Fibroblast of lung (primary cell): ENCODE results near the gene GMCL2. TPM values are rescaled to one million over a fixed set of nuclear protein-coding genes. Genes with fewer than 3 reads are reported as not detected.

Source experiments
- DNase-seq, 2 donors: peaks; one replicate each; pipeline versions ENCODE4 v3.0.0 to v3.0.0-alpha.2; 2010; ENCODE audit warnings: low read depth in 2 of 2
- H2AFZ ChIP-seq: 2 replicates; pipeline ENCODE4 v1.5.1; 2012; ENCODE audit warnings: low read length, control low read depth, inconsistent platforms
- H3K27ac ChIP-seq: 2 replicates; pipeline ENCODE4 v1.5.1; 2011; ENCODE audit warnings: low read length, control low read depth; ENCODE audit not compliant: insufficient read depth
- H3K27me3 ChIP-seq: 2 replicates; pipeline ENCODE4 v1.5.1; 2011; ENCODE audit warnings: mild to moderate bottlenecking, low read length; ENCODE audit not compliant: control insufficient read depth, insufficient read depth
- H3K36me3 ChIP-seq: 2 replicates; pipeline ENCODE4 v1.5.1; 2011; ENCODE audit warnings: low read length; ENCODE audit not compliant: control insufficient read depth, insufficient read depth
- H3K4me1 ChIP-seq: 2 replicates; pipeline ENCODE4 v1.5.1; 2011; ENCODE audit warnings: low read length; ENCODE audit not compliant: control insufficient read depth, insufficient read depth; ENCODE audit errors: extremely low read depth
- H3K4me2 ChIP-seq: 2 replicates; pipeline ENCODE4 v1.5.1; 2011; ENCODE audit warnings: low read length, control low read depth; ENCODE audit not compliant: insufficient read depth; ENCODE audit errors: extremely low read depth
- H3K4me3 ChIP-seq, 4 experiments: fragments of 200-600 bp in 1 of 4; sonication (generic) in 1 of 4; replicated peaks in 1 of 4; 2 replicates each; pipeline ENCODE4 v1.5.1; 2011 to 2016; ENCODE audit warnings: low read length in 4 of 4, low read depth in 3 of 4, mild to moderate bottlenecking in 3 of 4, control low read depth in 2 of 4, inconsistent platforms in 1 of 4, mixed read lengths in 1 of 4; ENCODE audit not compliant: insufficient read depth in 1 of 4; ENCODE audit errors: control extremely low read depth in 1 of 4
- H3K79me2 ChIP-seq: 2 replicates; pipeline ENCODE4 v1.5.1; 2012; ENCODE audit warnings: mild to moderate bottlenecking, low read length, inconsistent platforms; ENCODE audit not compliant: control insufficient read depth, insufficient read depth
- H3K9ac ChIP-seq: 2 replicates; pipeline ENCODE4 v1.5.1; 2011; ENCODE audit warnings: mild to moderate bottlenecking, low read length, control low read depth; ENCODE audit not compliant: insufficient read depth
- H3K9me3 ChIP-seq: 2 replicates; pipeline ENCODE4 v1.5.1; 2012; ENCODE audit warnings: low read depth, low read length; ENCODE audit not compliant: control insufficient read depth, insufficient read depth
- H4K20me1 ChIP-seq: 2 replicates; pipeline ENCODE4 v1.5.1; 2011; ENCODE audit warnings: low read length; ENCODE audit not compliant: control insufficient read depth, insufficient read depth; ENCODE audit errors: extremely low read depth
- EZH2 ChIP-seq: IDR thresholded peaks from 2 replicates; pipeline ENCODE4 v1.5.1; 2012; ENCODE audit warnings: low read length, control low read depth, mild to moderate bottlenecking; ENCODE audit errors: missing control alignments
- polyA plus RNA-seq, 2 donors: library from polyadenylated mRNA; depleted of rRNA in 1 of 2; stranded (reverse) in 1 of 2; unstranded in 1 of 2; fragments of >200 nt; gene quantifications; 2 replicates each; pipeline ENCODE4 v1.2.1, GENCODE V29; 2011 to 2012; ENCODE audit warnings: missing spikeins in 1 of 2
- total RNA-seq: library from RNA; depleted of rRNA; stranded (reverse); fragments of >200 nt; gene quantifications from 2 replicates; pipeline ENCODE4 v1.2.1, GENCODE V29; 2014
- TF ChIP-seq, protein P1 (sequence below), 2 donors: IDR thresholded peaks in 1 of 2; conservative IDR thresholded peaks in 1 of 2; 1 replicate in 1 of 2; 2 replicates in 1 of 2; pipeline ENCODE4 v1.5.1; 2011 to 2012; ENCODE audit warnings: low read length in 2 of 2, control low read depth in 1 of 2, inconsistent platforms in 1 of 2, low read depth in 1 of 2, mild to moderate bottlenecking in 1 of 2

The GMCL2 gene
- total and polyA plus RNA-seq, 2 donors (not counting 1 experiment from before 2014, with no cell fraction given), result under 0.01 TPM; not detected in 1

DNA sequence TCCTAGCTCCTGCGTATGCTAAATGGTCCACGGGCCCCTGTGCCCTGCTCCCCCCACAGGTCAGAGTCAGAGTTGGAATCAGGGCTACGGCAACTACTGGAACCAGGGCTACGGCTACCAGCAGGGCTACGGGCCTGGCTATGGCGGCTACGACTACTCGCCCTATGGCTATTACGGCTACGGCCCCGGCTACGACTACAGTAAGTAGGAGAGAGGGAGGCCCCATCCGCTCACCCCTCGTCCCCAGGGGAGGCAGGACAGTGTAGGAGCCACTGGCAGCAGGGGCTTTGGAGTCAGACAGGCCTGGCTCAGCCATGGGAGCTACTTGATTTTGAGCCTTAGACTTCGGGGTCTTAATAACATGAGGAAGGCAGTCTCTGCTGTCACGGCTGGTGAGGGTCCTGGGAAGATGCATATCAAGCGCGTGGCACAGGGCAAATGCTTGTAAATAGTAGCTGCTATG is 22.9 kb upstream of the GMCL2 start:
- Histone ChIP-seq H3K4me3 (no peak overlapping the region), H3K79me2 (peaks cover 48% of the 10 kb centered on the region), H3K4me1 (peaks cover 15% of the 10 kb centered on the region), H3K36me3 (peaks cover 59% of the 10 kb centered on the region), H2AFZ (no peak overlapping the region), H4K20me1 (peaks cover 16% of the 10 kb centered on the region), H3K9ac (no peak overlapping the region), H3K27ac (no peak overlapping the region), H3K9me3 (no peaks in the 10 kb centered on the region), H3K4me2 (no peak overlapping the region), H3K27me3 (no peaks in the 10 kb centered on the region)
- no peak for DNase-seq
- no peak for TF ChIP-seq EZH2
- TF ChIP-seq, protein P1, sequence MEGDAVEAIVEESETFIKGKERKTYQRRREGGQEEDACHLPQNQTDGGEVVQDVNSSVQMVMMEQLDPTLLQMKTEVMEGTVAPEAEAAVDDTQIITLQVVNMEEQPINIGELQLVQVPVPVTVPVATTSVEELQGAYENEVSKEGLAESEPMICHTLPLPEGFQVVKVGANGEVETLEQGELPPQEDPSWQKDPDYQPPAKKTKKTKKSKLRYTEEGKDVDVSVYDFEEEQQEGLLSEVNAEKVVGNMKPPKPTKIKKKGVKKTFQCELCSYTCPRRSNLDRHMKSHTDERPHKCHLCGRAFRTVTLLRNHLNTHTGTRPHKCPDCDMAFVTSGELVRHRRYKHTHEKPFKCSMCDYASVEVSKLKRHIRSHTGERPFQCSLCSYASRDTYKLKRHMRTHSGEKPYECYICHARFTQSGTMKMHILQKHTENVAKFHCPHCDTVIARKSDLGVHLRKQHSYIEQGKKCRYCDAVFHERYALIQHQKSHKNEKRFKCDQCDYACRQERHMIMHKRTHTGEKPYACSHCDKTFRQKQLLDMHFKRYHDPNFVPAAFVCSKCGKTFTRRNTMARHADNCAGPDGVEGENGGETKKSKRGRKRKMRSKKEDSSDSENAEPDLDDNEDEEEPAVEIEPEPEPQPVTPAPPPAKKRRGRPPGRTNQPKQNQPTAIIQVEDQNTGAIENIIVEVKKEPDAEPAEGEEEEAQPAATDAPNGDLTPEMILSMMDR (conservative IDR thresholded peaks at IDR 0.05 in 1 of 2, IDR thresholded peaks at IDR 0.05 in 1 of 2; ENCODE audit: low read depth in 1 of 2, low read length in 2 of 2), result no peak

DNA sequence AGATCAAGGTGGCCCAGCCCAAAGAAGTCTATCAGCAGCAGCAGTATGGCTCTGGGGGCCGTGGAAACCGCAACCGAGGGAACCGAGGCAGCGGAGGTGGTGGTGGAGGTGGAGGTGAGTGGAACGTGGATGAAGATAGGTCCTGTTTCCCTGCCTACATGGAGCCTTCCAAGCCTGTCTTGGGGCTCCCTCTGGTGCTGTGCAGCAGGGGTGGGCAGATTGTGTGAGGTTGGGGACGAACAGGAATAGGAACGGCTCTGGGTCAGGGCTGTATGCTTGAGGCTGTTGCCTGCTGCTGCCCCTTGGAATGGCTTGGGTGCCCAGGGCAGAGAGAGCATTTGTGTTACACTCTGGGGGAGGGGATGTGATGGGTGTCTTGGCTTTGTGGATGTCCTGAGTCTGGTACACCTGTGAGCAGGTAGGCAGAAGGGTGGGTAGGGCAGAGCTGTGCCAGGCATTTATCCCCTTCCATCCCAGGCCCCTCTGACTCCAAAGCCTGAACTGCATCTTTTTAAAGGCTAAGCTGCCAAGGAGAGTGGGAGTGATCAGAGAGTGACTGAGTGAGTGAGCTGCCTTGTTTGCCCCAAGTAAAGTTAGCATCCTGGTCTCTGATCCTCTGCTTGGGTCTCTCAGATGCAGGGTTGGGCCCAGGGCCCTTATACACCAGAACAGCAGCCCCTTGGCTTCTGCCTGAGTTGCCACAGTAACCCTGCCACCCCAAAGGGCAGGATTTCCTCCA is 22.3 kb upstream of the GMCL2 start:
- H3K27me3 ChIP-seq, result no peaks in the 10 kb centered on the region
- no peak for DNase-seq
- no peak overlapping the region for H3K4me3 ChIP-seq
- H2AFZ ChIP-seq, result no peak overlapping the region
- peaks cover 53% of the 10 kb centered on the region for H3K79me2 ChIP-seq
- no peaks in the 10 kb centered on the region for H3K9me3 ChIP-seq
- TF ChIP-seq EZH2, result no peak
- TF ChIP-seq, protein P1 (conservative IDR thresholded peaks at IDR 0.05 in 1 of 2, IDR thresholded peaks at IDR 0.05 in 1 of 2; ENCODE audit: low read depth in 1 of 2, low read length in 2 of 2), result no peak
- H3K4me2 ChIP-seq, result no peak overlapping the region
- H3K27ac ChIP-seq, result no peak overlapping the region
- peaks cover 53% of the 10 kb centered on the region for H3K36me3 ChIP-seq
- H4K20me1 ChIP-seq, result peaks cover 16% of the 10 kb centered on the region
- no peak overlapping the region for H3K9ac ChIP-seq
- H3K4me1 ChIP-seq, result peaks cover 15% of the 10 kb centered on the region

DNA sequence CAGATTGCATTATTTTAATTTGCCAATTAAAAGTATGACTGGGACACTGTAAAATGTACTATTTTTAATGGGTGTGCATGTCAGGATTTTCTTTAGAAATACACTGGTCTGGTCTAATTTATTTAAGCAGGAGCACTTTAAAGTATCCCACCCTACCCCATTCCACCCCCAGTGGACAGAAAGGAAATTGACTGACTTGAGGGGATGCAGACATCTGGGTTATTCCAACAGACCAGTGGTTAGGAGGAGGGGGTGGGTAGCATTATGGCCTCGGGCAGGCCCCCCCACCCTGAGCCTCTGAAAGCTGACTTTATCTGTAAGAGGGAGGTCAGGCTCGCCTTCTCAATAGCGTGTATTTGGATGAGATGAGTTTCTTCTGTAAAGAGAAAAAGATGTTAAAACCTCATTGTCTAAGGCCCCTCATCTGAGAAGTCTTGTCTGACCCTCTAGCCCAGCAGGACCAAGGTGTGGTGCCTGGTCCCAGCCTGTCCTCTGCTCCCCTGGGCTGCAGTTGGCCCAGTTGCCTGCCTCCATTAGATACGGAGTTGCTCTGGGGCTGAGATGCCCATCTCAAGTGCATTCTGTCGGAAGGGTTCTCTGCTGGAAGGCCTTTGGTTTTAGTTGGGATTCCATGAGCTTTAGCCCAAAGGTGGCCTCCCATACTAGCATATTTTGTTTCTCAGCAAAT is 21.5 kb upstream of the GMCL2 start:
- peaks cover 50% of the 10 kb centered on the region for H3K36me3 ChIP-seq
- H3K27me3 ChIP-seq, result no peaks in the 10 kb centered on the region
- TF ChIP-seq, protein P1 (conservative IDR thresholded peaks at IDR 0.05 in 1 of 2, IDR thresholded peaks at IDR 0.05 in 1 of 2; ENCODE audit: low read depth in 1 of 2, low read length in 2 of 2), result peak in 1 of 2 donors; percentile 30
- TF ChIP-seq EZH2, result no peak
- no peak overlapping the region for H3K9ac ChIP-seq
- H4K20me1 ChIP-seq, result peaks cover 16% of the 10 kb centered on the region
- no peak overlapping the region for H3K4me3 ChIP-seq
- H3K4me1 ChIP-seq, result peaks cover 15% of the 10 kb centered on the region
- H3K9me3 ChIP-seq, result no peaks in the 10 kb centered on the region
- no peak overlapping the region for H2AFZ ChIP-seq
- no peak overlapping the region for H3K4me2 ChIP-seq
- no peak for DNase-seq
- H3K27ac ChIP-seq, result no peak overlapping the region
- peaks cover 55% of the 10 kb centered on the region for H3K79me2 ChIP-seq
